CD14-positive monocyte (primary cell): ENCODE measurements around the gene SNCB. TPM values are rescaled to one million over a fixed set of nuclear protein-coding genes. Genes with fewer than 3 reads are reported as not detected.

Experiments
- DNase-seq, 3 donors: peaks; one replicate each; pipeline ENCODE4 v3.0.0-alpha.2; 2011 to 2022
- H2AFZ ChIP-seq: 2 replicates; pipeline ENCODE4 v1.6.0; 2012; ENCODE audit warnings: mild to moderate bottlenecking, low read depth, low read length, inconsistent platforms; ENCODE audit not compliant: insufficient read depth, poor library complexity, severe bottlenecking
- H3K27ac ChIP-seq, 2 donors: 1 replicate in 1 of 2; 2 replicates in 1 of 2; pipeline ENCODE4 v1.5.1; 2012 to 2013; ENCODE audit warnings: low read length in 2 of 2, control low read depth in 1 of 2, inconsistent platforms in 1 of 2, low read depth in 1 of 2, mild to moderate bottlenecking in 1 of 2
- H3K27me3 ChIP-seq, 2 donors: one replicate each; pipeline versions ENCODE4 v1.6.0 to v1.6.1; 2011 to 2013; ENCODE audit warnings: low read length in 2 of 2; ENCODE audit not compliant: control insufficient read depth in 2 of 2, insufficient read depth in 2 of 2
- H3K36me3 ChIP-seq, 2 donors: replicated peaks in 1 of 2; 1 replicate in 1 of 2; 2 replicates in 1 of 2; pipeline versions ENCODE4 v1.5.1 to v1.6.1; 2012 to 2013; ENCODE audit warnings: low read length in 2 of 2, control low read depth in 1 of 2, inconsistent platforms in 1 of 2, mild to moderate bottlenecking in 1 of 2; ENCODE audit not compliant: insufficient read depth in 2 of 2, control insufficient read depth in 1 of 2
- H3K4me1 ChIP-seq, 2 donors: 1 replicate in 1 of 2; 2 replicates in 1 of 2; pipeline versions ENCODE4 v1.5.1 to v1.6.1; 2012 to 2013; ENCODE audit warnings: low read length in 2 of 2, control low read depth in 1 of 2, inconsistent platforms in 1 of 2, mild to moderate bottlenecking in 1 of 2, moderate library complexity in 1 of 2; ENCODE audit not compliant: insufficient read depth in 2 of 2, control insufficient read depth in 1 of 2
- H3K4me2 ChIP-seq: replicated peaks from 2 replicates; pipeline ENCODE3; 2012; ENCODE audit warnings: low read length, moderate library complexity, mild to moderate bottlenecking; ENCODE audit not compliant: poor library complexity, severe bottlenecking; ENCODE audit errors: extremely low read depth
- H3K4me3 ChIP-seq, 3 experiments: fragments of 200-600 bp in 1 of 3; sonication (generic) in 1 of 3; replicated peaks in 1 of 3; 1 replicate in 2 of 3; 2 replicates in 1 of 3; pipeline ENCODE4 v1.5.1; 2011 to 2013; ENCODE audit warnings: low read length in 3 of 3, mild to moderate bottlenecking in 3 of 3, control low read depth in 2 of 3, low read depth in 2 of 3, inconsistent platforms in 1 of 3, moderate library complexity in 1 of 3
- H3K79me2 ChIP-seq: 2 replicates; pipeline ENCODE4 v1.6.0; 2012; ENCODE audit warnings: mild to moderate bottlenecking, control low read depth, inconsistent platforms, low read length, moderate library complexity; ENCODE audit not compliant: insufficient read depth
- H3K9ac ChIP-seq: 2 replicates; pipeline ENCODE4 v1.6.0; 2017; ENCODE audit warnings: low read length, mild to moderate bottlenecking; ENCODE audit not compliant: insufficient read depth, poor library complexity, severe bottlenecking
- H3K9me3 ChIP-seq, 2 donors: replicated peaks in 1 of 2; 1 replicate in 1 of 2; 2 replicates in 1 of 2; pipeline versions ENCODE4 v1.5.1 to v1.6.1; 2012 to 2013; ENCODE audit warnings: low read length in 2 of 2, control low read depth in 1 of 2; ENCODE audit not compliant: control insufficient read depth in 1 of 2, insufficient read depth in 1 of 2
- H4K20me1 ChIP-seq: 2 replicates; pipeline ENCODE4 v1.6.0; 2012; ENCODE audit warnings: mild to moderate bottlenecking, low read length, control low read depth, moderate library complexity; ENCODE audit not compliant: insufficient read depth
- H3K27ac Mint-ChIP-seq, 7 donors: one replicate each; pipeline ENCODE4 v1.8.0; 2020; ENCODE audit warnings: mild to moderate bottlenecking in 7 of 7, mixed read lengths in 7 of 7, moderate library complexity in 6 of 7, inconsistent platforms in 2 of 7
- H3K27me3 Mint-ChIP-seq, 3 donors: one replicate each; pipeline ENCODE4 v1.8.0; 2021 to 2022; ENCODE audit warnings: low read depth in 3 of 3, mild to moderate bottlenecking in 3 of 3, mixed read lengths in 3 of 3, moderate library complexity in 3 of 3, inconsistent platforms in 1 of 3
- H3K36me3 Mint-ChIP-seq, 2 donors: one replicate each; pipeline ENCODE4 v1.8.0; 2020; ENCODE audit warnings: mixed read lengths in 2 of 2, inconsistent platforms in 1 of 2, mild to moderate bottlenecking in 1 of 2
- H3K4me1 Mint-ChIP-seq: one replicate; pipeline ENCODE4 v1.8.0; 2020; ENCODE audit warnings: mild to moderate bottlenecking, mixed read lengths
- H3K4me3 Mint-ChIP-seq, 2 donors: one replicate each; pipeline ENCODE4 v1.8.0; 2020; ENCODE audit warnings: mild to moderate bottlenecking in 2 of 2, mixed read lengths in 2 of 2, moderate library complexity in 1 of 2
- H3K9me3 Mint-ChIP-seq, 7 donors: one replicate each; pipeline ENCODE4 v1.8.0; 2020 to 2022; ENCODE audit warnings: mixed read lengths in 7 of 7, mild to moderate bottlenecking in 6 of 7, moderate library complexity in 6 of 7, inconsistent platforms in 2 of 7
- CTCF ChIP-seq: fragments of 200-600 bp; IDR thresholded peaks from one replicate; pipeline ENCODE4 v1.8.0; 2022; ENCODE audit warnings: antibody characterized with exemption, mild to moderate bottlenecking
- WGBS: methylation state at CpG from one replicate; pipeline ENCODE4 v1.1.5; 2013; ENCODE audit warnings: missing lambda C conversion rate; ENCODE audit not compliant: insufficient coverage; 5-methylcytosine and 5-hydroxymethylcytosine counted together
- intact Hi-C, 2 donors: fragments of 100-400 bp; cut with micrococcal nuclease; formaldehyde crosslinking; loops; one replicate each; pipeline versions ENCODE4 v1.15.0 to v1.15.1; 2023
- polyA plus RNA-seq, 3 donors: library from polyadenylated mRNA; depleted of rRNA in 1 of 3; unstranded in 2 of 3; stranded (reverse) in 1 of 3; fragments of 300-500 nt in 2 of 3; fragments of >200 nt in 1 of 3; fragmentation: Illumina TruSeq in 2 of 3; gene quantifications; 1 replicate in 2 of 3; 2 replicates in 1 of 3; pipeline ENCODE4 v1.2.3, GENCODE V29; 2012 to 2021

Gene SNCB
- polyA plus RNA-seq, 3 donors = not detected

GRCh38 chr5:176583076-176583475 lies 47.3 kb downstream of the SNCB start:
- H3K27ac Mint-ChIP-seq = no peak overlapping the region
- Histone ChIP-seq H3K4me3 (no peak overlapping the region), H3K9me3 (peaks cover 30 to 37% of the 10 kb centered on the region in 2 donors), H3K27ac (no peak overlapping the region), H3K27me3 (no peaks in the 10 kb centered on the region), H2AFZ (no peak overlapping the region), H3K36me3 (no peaks in the 10 kb centered on the region), H3K4me2 (no peak overlapping the region), H4K20me1 (no peaks in the 10 kb centered on the region), H3K4me1 (no peaks in the 10 kb centered on the region), H3K9ac (no peak overlapping the region), H3K79me2 (no peaks in the 10 kb centered on the region)
- DNase-seq = no peak
- peaks cover 8 to 38% (median 36%) of the 10 kb centered on the region in 7 donors for H3K9me3 Mint-ChIP-seq
- no peak overlapping the region for H3K4me3 Mint-ChIP-seq
- peaks cover 1 to 3% (median 2%) of the 10 kb centered on the region in 3 donors for H3K27me3 Mint-ChIP-seq
- 96% methylated on average over 4 of the region's 4 CpGs for WGBS
- no peaks in the 10 kb centered on the region for H3K36me3 Mint-ChIP-seq
- intact Hi-C loops = no loop called here
- no peaks in the 10 kb centered on the region for H3K4me1 Mint-ChIP-seq
- no peak for TF ChIP-seq CTCF

GRCh38 chr5:176581361-176581760 lies 49.0 kb downstream of the SNCB start:
- 96% methylated on average over 5 of the region's 12 CpGs for WGBS
- no peak overlapping the region for H3K27ac ChIP-seq
- no peak overlapping the region for H3K4me3 ChIP-seq
- Mint-ChIP-seq H3K9me3 (peaks cover 7 to 32% (median 29%) of the 10 kb centered on the region in 7 donors), H3K4me3 (no peak overlapping the region), H3K27me3 (peaks cover 0 to 4% (median 1%) of the 10 kb centered on the region in 3 donors), H3K36me3 (no peaks in the 10 kb centered on the region), H3K27ac (no peak overlapping the region), H3K4me1 (no peaks in the 10 kb centered on the region)
- intact Hi-C loops = no loop called here
- no peak for TF ChIP-seq CTCF
- H3K36me3 ChIP-seq = no peaks in the 10 kb centered on the region
- no peaks in the 10 kb centered on the region for H4K20me1 ChIP-seq
- H3K4me1 ChIP-seq = no peaks in the 10 kb centered on the region
- H3K4me2 ChIP-seq = no peak overlapping the region
- DNase-seq = no peak
- no peak overlapping the region for H2AFZ ChIP-seq
- H3K9ac ChIP-seq = no peak overlapping the region
- H3K9me3 ChIP-seq = peaks cover 27 to 32% of the 10 kb centered on the region in 2 donors
- H3K27me3 ChIP-seq = no peaks in the 10 kb centered on the region
- no peaks in the 10 kb centered on the region for H3K79me2 ChIP-seq
